NCI-H446 treated with DMSO at 0.1 percent for 48 hours (cell line): ENCODE results near the gene SLC37A1.

ENCODE experiments used
- DNase-seq: peaks from one replicate; lab custom pipeline; 2025; lab: John Stamatoyannopoulos, UW

Gene SLC37A1

DNA sequence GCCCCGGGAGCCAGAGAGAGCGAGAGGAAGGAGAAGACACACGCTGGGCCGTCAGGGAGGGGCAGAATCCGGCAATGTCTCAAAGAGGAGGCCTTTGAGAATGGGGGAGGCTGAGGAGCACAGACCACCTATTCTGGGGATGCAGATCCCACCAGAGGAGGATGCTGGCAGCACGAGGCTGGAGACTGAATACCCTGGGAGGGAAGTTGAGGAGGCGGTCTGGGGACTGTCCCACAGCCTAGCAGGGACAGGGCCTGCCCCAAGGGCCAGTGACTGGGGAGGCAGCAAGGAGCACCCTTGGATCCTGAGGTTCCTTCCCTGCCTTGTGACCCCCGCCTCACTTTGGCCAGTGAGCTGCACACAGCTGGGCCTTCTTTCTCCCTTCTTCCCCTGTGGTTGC lies 49.2 kb downstream of the SLC37A1 start:
- DNase-seq, result no peak

DNA sequence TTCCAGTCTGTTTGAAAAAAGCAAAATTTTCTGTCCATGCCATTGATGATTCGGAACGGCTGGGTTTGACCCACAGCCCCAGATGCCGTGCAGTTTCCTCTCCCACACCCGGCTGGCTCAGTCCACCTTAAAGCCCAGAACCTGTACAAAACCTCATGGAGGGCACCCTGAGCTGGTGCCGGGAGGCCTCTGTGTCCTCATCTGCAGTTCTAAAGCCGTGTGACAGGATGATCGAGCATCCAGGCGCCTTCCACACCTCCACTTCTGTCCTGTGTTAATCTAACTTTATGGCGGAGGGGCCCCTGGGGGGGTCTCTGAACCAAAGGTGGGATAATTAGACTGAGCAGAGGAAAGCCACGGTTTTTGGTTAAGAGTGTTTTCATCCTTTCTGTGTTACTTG lies 49.6 kb downstream of the SLC37A1 start:
- DNase-seq, result no peak

DNA sequence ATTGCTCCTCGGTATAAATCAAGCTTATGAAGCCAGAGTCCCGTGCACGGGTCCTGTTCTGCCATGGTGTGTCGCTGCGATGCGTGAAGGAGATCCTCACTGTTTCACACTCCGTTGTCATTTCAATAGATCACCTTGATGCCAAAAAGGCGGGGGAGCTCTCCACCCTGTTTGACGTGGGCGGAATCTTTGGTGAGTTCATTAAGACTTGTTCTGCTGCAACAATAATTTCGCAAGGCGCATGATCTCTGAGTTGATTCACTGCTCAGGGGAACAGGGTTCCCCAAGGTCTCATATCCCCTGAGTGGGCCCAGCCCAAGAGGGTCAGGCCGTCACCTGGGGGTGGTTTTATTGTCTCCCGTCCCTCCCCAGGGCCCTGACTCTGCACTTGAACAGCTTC lies 50.0 kb downstream of the SLC37A1 start:
- no peak for DNase-seq

DNA sequence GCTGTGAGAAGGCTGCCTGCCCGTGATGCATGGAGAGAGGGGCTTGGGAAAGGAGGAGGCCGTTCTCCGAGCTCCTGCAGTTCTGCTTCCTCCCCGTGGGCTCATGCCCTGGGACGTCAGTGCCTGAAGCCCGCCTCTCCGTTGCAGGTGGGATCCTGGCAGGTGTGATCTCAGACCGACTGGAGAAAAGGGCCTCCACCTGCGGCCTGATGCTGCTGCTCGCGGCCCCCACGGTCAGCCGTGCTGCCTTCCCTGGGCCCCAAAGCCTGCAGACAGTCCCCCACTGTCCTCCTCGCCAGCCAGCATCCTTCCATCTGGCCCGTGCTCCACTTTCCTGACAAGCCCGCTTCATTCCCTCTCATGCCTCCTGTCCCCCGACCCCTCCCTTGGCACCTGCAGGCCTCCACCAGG lies 50.9 kb downstream of the SLC37A1 start:
- DNase-seq, result no peak

DNA sequence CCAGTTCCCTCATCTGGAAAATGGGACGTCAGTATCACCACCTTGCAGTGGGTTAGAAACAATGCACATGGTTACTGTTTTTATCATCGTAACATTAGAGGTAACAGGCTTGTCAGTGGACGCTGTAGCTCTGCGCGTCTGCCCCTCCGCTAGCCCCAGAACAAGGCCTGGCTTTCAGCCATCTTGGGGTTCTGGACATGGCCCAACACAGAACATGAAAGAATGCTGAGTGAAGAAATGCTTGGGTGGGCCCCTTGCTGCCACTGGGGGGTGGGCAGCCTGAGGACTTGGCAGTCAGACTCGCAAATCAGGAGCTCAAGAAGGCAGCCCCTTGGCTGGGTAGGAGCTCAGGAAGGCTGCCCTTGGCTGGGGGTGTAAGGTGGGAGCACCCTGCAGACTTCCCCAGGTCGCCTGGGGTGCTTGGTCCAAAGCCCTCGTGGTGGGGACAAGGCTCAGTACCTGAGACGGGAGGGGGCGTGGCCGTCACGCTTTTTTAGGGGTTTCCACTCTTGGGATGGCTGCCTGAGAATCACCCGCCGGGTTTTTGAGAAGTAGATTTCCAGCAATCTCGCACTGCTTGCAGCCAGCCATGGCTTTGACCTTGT lies 51.7 kb downstream of the SLC37A1 start:
- no peak for DNase-seq

DNA sequence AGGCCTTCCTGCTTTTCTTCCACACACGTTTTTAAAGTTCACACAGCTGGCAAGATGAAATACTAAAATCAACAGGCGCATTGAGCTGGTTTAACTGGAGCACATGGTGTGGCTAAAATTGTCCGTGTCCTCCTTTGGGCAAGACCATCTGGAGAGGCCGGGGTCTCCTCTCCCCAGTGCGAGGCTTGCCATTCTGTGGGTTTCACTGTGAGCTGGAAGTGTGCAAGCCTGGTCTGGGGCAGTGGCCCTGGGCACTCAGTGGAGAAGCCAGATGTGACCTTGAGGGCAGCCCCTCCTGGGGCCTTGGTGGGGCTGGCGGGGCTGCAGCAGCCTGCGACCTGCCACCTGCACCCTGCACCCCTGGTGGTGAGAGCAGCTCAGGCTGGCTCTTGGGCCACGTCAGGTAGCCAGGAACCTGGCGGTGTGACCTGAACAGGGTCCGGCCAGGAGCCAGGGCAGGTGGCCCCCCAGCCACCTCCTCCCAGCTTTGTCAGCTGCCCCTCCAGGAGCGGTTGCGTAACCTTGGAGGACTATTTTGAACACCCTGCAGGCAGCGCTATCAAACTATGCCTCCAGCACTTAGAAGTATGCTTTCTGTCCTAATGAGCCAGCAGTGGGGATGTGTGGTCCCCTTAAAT lies 52.4 kb downstream of the SLC37A1 start:
- DNase-seq, result no peak

DNA sequence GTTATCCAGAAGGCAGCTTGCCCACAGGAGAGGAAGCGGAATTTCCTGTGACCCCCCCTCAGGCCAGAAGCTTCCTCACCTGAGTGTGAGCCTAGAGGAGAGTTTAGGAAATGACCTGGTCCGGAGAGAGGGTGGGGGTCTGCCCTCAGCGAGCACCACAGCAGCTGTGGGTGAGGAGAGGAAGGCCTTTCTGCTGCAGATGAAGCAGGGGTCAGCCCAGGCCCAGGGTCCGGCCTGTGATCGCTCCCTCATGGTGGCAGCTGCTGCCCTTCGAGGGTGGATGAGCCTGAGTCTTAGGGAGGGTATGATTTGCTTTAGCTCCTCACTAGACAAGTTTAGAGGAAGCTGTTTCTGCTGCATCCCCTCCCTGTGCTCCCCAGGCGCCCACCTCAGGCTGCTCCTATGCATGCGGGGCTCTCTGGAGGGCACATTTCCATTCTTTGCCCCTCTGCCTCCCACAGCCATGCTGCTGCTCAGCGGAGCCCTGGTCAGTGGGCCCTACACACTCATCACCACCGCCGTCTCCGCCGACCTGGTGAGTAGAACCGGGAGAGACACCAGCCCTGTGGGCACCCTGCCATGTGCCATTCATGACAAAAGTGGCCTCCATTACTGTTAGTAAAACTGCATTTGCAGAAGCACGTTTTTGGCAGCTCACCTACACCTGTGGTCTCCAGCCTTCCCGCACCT lies 53.0 kb downstream of the SLC37A1 start:
- DNase-seq, result no peak

DNA sequence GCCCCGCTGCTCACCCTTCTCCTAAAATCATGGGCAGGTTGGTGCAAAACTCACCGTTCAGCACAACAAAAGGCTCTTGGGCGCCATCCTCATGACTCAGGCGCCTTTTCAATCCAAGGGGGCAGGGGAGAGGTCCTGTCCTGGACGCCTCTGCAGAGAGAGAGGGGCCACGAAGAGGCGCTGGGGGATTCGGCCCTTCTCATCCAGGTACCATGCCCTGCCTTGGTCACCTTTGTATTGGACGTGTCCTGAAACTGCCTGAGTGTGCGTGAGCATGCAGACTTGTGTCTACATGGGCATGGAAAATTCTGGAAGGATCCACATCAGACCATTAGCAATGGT lies 53.5 kb downstream of the SLC37A1 start:
- no peak for DNase-seq

DNA sequence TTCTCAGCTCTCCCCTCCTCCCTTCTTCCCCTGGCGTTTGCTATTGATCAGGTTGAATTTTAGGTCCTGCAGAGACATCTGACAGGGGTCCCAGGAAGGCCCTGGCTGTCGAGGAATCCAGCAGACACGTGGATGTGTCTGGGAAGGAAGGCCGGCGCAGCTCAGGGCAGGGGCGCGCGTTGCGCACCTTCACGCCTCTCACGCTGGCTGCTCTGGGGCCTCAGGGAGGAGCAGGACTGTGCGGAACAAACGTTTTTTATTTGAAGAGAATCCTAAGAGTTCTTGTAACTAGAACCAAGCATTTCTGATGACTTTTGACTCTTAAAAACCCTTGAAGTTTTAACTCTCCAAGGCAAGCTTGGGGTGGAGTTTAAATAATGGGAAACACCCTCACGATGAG lies 54.2 kb downstream of the SLC37A1 start:
- DNase-seq, result no peak

DNA sequence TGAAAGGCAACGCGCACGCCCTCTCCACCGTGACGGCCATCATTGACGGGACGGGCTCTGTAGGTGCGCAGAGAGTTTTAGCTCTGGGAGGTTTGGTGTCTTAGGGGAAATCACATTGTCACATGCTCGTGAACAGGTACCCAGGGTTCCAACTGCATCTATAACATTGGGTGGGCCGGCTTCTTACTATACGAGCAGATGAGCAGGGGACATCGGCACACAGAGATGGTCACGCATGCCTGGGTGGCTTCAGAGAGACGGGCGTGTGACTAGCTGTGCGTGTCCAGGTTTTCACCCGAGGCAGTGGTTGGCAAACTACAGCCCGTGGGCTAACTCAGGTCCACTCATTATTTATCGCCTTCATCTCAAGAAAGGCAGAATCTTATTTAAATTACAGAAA lies 54.7 kb downstream of the SLC37A1 start:
- DNase-seq, result no peak

DNA sequence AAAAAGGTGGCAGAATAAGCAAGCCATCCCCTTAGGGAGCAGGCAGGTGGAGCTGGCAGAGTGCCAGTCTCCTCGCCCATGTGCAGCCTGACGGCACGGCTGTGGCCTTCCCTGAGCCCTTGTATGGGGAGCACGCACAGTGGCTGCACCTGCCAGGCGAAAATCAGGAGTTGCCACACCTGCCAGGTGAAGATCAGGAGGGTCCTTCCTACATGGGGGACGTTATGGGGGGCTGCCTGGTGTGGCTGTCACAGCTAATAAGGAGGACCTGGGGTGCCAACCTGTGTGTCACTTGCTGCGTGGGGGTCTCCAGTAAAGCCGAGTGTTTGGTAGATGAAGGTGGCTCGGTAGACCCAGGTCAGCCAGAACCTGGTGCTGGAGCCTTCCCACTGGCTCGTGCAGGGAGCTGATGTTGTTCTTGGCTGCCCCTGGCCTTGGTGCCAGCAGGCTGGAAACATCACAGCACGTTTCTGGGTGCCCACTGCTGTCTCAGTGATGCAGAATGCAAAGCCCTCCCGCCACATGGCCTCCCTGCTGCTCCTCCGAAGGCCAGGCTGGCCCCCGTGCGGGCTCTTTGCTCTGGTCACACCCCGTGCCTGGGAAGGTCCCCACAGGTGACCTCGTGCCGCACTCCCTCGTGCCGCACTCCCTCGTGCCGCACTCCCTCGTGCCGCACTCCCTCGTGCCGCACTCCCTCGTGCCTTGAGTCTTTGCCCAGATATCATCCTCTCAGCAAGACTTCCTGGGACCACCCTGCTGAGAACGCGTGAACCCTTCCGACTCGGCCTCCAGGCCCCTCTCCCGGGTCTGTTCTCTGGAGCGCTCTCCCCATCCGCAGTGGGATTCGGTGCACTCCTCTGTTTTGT lies 55.4 kb downstream of the SLC37A1 start:
- no peak for DNase-seq

DNA sequence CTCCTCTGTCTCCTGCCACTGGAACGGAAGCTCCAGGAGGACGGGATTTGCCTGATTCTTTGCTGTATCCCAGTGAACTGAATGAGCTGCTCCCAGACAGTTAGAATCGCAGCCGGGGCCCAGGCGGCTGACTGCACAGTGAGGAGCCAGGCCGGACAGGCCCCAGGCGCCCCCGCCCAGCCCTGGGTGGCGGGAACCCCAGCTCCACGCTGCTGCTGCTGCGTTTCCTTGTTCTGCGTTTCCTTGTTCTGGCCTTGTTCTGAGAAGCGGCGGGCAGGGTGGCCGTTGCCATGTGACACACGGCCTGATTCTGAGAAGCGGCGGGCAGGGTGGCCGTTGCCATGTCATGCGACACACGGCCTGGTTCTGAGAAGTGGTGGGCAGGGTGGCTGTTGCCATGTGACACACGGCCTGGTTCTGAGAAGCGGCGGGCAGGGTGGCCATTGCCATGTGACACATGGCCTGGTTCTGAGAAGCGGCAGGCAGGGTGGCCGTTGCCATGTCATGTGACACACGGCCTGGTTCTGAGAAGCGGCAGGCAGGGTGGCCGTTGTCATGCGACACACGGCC lies 56.2 kb downstream of the SLC37A1 start:
- no peak for DNase-seq

DNA sequence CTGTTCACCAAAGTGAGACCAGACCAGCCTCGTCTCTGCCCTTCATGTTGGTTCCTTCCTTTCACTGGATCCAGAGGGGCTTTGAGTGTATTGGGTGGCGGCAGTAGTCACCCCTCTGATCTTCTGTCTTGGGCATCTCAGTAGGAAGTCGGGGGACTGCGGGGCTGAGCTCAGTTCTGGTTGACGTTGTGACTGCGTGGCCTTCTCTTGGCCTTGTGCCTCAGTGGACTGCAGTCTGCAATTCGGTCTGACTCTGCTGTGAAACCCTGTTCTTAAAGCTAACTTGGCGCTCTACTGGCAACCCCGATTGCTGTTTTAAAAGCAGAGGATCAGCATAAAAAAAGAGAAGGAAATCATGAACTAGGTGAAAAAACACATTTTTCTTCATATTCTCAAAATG lies 56.7 kb downstream of the SLC37A1 start:
- DNase-seq, result no peak

DNA sequence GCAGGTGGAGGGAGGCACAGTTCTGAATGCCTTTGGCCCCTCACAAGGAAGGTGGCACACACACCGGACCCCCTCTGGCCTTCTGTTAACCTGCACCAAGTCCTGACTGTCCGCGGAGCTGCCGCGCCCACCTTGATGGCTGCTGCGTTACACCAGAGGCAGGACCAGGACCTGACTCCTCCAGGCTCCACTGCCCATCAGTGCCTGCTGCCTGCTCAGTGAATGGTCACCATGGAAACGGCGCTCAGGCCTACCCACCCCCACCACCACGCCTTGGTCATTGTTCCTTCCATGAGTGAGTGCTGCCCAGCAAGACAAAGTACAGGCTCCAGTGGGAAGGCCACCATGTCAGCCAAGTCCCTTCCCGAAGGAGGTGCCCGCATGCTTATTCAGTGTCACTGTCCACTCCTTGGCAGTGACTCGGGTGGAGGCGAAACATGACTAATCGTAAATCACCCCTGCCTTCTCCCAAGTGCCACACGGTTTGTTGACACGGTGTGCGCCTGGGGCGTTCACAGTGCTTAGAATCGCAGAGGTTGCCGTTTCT lies 57.3 kb downstream of the SLC37A1 start:
- no peak for DNase-seq

DNA sequence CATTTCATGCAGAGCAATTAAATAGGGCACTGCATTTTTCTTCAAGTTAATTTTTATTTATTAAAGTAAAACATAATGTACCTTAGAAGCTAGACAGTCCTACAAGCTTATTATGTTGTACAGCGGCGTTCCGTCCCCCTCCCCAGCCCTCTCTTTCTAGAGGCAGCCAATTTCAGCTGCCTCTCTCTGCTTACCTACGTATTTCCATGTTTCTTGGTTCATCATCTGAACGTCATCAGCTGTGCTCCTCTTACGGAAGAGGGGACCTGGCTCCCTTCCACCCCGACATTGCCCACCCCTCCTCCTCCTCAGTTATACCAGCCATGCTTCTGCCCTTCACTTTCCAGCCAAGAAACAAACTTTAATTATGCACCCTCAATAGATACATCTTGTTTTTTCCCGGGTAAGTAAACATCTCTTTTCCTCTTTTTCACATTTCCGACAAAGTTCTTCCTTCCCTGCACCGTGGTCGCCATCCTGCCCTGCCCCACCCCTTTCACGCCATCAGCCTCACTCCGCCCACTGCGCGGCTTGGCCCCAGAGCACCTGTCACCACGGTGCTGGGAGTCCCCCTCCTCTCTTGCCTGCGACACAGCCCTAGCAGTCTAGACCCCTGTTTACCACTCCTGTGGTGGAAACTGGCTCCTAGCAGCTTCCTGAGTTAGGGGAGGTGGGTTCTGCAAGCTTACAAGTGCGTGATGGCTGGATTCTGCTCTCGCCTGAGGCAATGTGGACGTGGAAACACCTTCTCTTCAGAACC lies 57.9 kb downstream of the SLC37A1 start:
- DNase-seq, result no peak

DNA sequence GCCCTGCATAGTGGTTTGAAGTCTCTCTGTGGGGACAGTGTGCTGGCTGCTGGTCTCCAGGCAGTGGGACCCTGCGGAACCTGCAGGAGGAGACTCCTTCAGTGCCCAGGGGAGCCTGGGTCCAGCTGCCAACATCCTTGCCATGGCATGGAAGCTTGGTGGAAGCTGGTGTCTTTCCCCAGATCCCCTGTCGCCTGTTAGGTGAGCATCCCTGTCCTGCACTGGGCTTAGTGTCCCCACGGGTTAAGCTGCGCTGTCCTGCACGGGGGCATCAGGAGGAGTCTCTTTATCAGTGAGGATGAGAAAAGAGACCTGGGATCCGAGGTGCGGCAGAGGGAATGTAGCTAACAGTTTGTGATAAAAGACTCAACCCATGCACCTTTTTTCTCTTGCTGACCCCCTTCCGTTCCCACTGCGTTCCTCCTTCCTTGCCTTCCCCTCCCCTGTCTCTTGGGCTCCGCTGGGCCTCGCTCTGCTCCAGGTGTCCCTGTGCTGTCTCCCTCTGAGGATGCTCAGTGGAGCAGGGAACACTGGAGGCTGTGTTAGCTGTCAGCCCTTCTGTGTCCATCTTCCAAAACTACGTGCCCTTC lies 59.3 kb downstream of the SLC37A1 start:
- no peak for DNase-seq

DNA sequence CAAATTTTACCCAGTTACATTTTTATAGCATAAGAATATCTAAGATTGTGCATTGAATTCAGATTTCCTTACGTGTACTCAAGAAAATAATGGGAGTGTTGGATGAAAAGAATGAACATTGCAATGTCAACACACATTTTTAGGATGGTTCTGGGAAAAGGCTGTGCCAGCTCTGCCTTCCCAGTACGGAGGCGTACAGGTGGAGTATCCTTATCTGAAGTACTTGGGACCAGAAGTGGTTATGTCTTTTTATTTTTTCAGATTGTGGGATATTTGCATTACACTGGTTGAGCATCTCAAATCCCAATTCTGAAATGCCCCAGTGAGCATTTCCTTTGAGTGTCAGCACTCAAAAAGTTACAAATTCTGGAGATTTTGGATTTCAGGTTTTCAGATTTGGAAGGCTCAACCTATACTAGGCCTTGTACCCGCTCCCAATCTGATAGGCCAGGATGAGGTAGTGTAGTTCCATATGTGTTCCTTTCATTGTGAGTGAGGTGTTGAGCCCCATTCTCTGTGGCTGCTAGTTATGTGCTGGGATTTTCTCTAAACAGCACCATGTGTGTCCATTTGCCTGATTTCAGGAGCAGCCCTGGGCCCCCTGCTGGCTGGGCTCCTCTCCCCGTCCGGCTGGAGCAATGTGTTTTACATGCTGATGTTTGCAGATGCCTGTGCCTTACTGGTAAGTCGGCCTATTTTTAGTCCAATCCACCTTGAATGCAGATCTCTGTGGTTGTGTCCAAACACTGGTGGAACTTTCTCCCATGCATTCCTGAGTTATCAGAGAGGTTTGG lies 60.8 kb downstream of the SLC37A1 start:
- no peak for DNase-seq

DNA sequence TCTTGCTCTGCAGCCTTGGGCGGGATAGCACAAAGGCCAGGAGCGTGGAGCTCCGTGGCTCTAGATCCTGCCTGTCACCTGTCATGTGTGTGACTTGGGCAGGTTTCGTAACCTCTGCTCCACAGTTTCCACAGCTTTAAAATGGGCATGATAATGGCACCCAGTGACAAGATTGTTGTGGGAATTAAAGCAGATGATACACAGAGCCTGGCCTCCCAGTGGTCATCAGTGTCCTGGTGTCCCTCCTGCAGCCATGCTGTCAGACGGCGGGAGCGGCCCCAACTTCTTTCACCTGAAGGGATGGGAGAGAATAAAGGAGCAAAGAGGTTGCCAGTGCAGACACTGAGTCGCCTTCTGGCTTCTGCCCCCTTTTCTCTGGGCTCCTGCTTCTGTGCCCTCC lies 61.5 kb downstream of the SLC37A1 start:
- DNase-seq, result no peak

DNA sequence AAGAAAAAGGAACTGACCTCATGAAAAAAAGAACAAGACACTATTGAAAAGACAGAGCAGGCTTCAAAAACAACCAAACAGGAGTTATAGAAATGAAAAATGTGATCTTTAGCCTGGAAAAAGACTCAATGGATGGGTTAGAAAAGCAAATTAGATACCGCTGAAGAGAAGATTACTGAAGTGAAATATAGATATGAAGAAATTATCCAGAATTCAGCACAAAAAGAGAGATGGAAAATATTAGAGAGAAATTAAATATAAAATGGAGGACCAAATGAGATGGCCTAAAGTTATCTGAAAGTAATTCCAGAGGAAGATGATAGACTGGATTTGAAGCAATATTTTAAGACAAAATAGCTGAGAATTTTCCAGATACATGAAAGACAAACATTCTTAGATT lies 63.0 kb downstream of the SLC37A1 start:
- DNase-seq, result no peak

DNA sequence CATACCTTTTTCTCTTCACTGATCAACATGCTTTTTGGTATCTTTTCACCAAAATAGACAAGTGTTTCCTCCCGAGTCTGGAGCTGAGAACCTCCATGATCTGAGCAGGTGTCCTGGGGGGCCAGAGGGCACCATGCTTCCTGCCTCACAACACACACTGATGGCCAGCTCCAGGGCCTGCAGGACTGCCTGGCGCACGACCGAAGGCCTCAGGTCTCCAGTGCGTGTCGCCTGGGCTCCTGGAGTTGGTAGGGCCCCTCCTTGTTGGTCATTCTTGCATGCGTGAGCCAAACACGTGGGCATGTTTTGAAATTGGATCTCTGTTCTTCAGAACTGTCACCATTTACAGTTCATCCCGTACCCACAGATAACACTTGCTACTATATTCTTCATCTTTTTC lies 64.4 kb downstream of the SLC37A1 start:
- no peak for DNase-seq
